Measurements from ENCODE around the gene GPATCH11.

GPATCH11 gene

DNA sequence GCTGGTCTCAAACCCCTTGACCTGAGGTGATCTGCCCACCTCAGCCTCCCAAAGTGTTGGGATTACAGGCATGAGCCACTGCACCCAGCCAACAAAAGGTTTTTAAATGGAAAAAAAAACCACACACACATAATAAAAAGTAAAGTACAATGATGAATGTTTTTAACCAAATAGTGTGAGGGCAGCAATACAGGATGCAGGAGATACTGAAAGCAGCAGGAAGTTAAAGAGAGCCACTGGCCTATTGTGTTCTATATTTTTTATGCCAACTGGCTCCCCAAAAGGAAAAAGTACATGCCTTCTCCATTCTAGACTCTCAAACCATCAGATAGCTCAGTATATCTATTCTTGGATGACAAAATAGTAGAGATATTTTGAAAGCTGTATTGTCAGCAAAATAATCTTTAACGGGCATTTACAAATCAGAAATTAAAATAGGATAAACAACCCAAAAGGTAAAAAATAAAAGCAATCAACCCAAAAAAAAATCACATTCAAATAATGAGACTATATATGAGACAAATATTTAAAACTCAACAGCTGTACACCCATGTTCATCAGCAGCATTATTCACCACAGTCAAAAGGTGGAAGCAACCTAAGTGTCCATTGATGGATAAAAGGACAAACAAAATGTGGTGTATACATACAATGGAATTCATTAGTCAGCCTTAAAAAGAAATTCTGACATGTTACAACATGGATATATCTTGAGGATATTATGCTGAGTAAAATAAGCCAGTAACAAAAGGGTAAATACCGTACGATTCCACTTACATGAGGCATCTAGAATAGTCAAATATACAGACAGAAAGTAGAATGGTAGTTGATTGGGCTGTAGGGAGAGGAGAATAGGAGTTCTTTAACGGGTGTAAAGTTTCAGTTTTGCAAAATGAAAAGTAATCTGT lies 26.2 kb downstream of the GPATCH11 start:
- DNase-seq: no peak

DNA sequence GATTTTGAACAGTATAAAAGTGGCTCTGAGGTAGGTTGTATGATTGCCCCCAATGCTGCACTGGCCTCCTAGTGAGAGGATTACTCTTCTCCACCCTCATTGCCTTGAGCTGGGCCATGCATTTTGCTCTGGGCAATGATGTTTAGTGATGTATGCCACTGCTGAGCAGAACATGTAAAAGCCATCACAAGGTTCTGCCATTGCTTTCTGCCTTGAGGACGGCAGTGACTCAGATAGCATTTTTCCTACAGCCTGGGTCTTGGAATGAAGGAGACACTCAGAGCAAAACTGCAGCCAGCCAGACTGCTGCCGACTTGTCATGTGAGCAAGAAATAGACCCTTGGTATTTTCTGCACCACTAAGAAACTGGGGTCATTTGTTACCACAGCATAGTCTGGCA lies 27.6 kb downstream of the GPATCH11 start:
- no peak for DNase-seq

DNA sequence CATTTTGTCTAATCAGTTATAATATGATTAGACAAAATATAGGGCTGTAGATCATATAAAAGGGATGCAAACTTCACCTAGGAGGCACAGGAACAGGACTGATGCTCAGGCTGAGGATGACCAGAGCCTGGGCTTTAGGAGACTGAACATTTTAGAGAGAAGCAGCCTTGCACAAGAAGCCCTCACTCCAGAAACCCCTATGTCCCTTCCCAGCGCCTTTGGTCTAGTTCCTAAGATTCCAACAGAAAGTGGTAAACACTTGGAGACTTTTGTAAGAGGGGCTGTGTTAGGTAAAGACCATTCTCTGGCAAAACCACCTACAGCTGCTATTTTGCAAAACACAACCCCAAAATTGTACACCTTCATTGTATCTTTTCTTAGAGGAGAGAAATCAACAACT lies 33.2 kb downstream of the GPATCH11 start:
- no peak for DNase-seq

DNA sequence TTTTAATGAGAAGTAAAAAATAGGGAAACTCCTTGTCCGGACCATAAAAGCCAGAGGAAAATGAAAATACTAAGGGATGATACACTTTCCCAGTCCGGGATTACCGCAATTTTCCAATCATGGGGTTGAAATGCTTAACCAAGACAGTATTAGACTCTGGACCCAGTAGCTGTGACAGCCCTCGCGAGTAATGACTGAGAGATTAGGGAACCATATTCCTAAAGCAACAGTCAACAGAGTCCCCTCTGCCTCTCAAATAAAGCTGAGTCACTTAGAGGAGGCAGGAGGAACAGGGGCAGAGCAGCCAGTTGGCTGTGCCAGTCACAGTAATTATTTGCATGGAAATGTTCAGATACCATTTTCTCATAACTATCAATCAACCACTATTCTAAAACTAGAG lies 34.8 kb downstream of the GPATCH11 start:
- no peak for DNase-seq

DNA sequence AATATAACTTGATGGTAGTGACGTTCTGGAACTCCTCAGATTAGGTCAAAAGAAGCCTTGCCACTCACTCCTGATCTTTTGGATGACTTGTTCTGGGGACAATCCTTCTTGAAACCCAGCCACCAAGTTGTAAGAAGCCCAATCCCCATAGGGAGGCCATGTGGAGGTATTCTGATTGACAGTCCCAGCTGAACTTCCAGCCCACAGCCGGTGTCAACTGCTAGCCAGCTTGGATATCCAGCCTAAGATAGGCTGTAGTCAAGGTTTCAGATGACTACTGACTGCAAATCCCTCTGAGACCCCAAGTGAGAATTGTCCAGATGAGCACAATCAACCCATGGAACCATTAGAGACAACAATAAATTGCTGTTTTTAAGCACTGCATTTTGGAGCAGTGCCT lies 41.1 kb downstream of the GPATCH11 start:
- DNase-seq: no peak

DNA sequence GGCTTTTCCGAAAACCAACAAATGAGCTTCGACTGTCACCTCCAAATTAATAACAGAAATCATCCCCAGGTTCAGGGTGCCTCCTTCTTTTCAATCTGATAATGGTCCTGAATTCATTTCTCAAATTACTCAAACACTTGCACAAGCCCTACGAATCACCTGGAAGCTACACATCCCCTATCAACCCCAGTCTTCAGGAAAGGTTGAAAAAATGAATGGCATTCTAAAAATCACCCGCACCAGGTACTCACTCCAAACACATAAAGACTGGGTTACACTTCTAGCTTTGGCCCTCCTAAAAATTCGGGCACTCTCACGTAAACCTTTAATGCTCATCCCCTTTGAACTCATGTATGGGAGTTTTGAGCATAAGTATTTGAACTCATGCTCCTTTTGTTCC lies 48.6 kb downstream of the GPATCH11 start:
- no peak for DNase-seq

DNA sequence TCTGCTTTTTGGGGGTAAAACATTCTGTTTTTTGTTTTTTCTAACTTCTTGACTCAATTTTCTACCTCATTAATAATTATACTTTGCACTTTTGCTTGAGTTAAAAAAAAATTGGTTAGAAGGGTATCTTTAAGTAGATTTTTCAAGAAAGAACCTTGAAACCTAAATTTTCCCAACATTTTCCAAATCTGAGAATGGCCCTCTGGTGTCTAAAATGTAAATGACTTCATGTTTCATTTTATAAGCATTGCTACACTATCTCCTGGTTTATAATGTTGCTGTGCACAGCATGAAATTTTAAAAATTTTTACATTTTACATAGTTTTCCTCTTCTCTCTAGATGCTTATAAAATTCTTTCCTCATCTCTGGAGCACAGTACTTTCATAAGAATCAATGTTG lies 58.2 kb downstream of the GPATCH11 start:
- no peak for DNase-seq

DNA sequence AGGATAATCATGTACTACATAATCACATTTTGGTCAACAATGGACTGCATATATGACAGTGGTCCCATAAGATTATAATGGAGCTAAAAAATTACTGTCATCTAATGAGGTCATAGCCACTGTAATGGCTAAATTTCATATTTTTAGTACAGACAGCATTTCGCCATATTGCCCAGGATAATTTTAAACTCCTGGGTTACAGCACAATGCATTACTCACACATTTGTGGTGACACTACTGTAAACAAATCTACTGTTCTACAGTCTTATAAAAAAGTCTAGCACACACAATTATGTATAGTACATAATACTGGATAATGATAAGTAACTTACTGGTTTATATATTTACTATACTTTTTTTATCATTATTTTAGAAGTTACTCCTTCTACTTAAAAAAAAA lies 59.7 kb downstream of the GPATCH11 start:
- no peak for DNase-seq

DNA sequence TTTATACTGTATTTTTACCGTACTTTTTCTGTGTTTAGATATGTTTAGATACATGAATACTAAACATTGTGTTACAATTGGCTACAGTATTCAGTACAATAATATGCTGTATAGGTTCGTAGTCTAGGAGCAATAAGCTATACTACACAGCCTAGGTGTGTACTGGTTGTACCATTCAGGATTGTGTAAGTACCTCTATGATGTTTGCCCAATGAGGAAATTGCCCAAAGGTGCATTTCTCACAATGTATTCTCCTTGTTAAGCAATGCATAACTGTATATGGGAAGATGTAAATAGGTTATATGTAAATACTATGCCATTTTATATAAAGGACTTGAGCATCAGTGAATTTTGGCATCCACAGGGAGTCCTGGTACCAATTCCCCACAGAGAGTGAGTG lies 61.7 kb downstream of the GPATCH11 start:
- no peak for DNase-seq

DNA sequence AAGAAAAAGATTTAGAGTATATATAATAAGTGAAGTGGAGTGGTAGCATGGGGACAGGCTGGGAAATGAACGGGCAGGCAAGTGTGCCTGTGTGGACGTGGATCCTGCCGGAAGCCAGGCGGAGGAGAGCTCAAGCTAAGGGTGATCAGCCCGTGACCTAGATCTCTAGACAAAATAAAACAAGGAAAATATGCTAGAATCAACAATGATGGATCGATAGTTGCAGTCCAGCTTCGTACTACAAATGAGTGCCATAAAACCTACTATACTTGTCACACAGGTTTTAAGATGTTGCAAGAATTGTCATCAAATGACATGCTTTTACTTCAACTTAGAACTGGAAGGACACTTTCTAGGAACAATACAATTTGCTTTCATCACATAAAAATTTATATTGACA lies 64.0 kb downstream of the GPATCH11 start:
- DNase-seq: no peak

Measured in NCI-H1417 treated with DMSO at 0.1 percent for 48 hours (cell line).